GM15510 (cell line): ENCODE results near the gene LDHD.

Source experiments
- POLR2A ChIP-seq: IDR thresholded peaks from 3 replicates; pipeline ENCODE4 v1.6.1; 2011; ENCODE audit warnings: borderline replicate concordance; ENCODE audit not compliant: insufficient read length; ENCODE audit errors: extremely low read depth

LDHD gene

DNA sequence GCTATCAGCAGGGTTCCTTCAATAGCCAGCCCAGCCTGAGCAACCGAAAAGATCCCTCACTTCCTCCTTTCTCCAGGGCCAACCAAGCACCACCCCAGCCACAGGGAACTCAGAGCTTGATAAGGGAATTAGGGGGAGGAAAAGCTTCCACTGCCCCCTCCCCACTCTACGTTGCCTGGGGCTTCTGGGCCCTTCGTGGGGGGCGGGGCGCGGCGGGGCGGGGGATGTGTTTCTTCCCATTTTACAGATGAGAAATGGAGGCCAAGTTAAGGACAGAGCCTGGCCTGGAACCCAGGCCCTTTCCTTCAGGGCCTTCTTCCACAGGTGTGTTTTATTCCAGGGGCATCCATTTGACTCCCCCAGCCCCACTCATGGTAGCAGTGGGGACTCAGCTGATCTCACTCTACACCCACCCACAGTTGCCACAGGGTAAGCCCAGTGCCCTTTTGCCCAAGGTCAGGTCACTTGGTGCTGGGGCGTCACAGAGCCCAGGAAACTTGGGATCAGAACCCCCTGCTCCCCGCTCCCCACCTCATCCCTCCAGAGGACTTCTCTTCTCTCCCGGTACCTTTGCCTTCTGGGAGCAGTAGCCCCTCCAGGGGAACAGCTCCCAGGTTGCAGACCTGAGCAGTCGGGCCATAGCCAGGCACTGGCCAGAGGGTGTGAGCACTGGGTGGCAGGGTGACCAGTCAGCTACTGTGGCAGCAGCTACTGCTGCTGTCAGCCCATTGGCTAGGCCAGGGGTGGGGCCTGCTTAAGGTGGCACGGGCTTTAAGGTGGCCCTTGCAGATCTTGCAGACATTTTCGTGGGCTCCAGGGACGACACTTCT, at the start of gene LDHD:
TSS of gene LDHD (minus strand) at position 700 of the 830 bp plus-strand sequence. CDS start at position 640, 60 bp downstream.
- no peak for TF ChIP-seq POLR2A

GRCh38 chr16:75160386-75160785, 43.8 kb upstream of the LDHD start:
- no peak for TF ChIP-seq POLR2A

- TF ChIP-seq POLR2A = no peak
These were observed 36.1 kb upstream of the LDHD start for GRCh38 chr16:75152635-75153034.

DNA sequence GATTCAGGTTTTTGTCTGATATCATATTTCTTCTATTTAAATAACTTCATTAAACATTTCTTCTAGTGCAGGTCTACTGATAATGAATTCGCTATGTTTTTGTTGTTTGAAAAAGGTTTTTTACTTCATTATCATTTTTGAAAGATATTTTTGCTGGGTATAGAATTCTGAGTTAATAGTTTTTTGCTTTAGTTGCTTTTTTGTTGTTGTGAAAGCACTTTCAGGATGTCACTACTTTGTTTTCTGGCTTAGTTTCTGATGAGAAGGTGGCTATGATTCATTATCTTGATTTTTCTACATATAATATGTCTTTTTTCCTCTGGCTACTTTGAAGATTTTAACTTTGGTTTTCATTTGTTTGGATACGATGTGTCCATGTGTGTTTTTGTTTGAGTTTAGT, 35.2 kb upstream of the LDHD start:
- no peak for TF ChIP-seq POLR2A

GRCh38 chr16:75148311-75149195, 32.0 kb upstream of the LDHD start, which contains the start of gene ZFP1:
TSS of gene ZFP1 (plus strand) at chr16:75148524. CDS start at chr16:75152952, 4,428 bp downstream.
- peak; percentile 49 for TF ChIP-seq POLR2A

DNA sequence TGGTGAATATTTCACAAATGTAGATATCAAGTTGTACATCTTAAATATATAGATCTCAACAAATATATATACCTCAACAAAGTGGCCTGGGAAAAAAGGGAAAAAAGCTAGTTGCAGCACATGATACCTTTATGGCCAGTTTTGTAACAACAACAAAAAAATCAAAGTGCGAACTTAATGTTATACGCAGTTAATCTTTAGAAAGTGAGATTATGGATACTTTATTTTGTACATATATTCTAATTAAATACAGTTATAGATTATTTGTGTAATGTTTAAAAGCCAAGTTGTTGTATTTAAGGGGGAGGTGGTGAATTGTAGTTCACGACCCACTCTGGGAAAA, 31.4 kb upstream of the LDHD start:
- TF ChIP-seq POLR2A = no peak

- TF ChIP-seq POLR2A = no peak
These were observed 27.4 kb upstream of the LDHD start for GRCh38 chr16:75143941-75144340.

- TF ChIP-seq POLR2A = no peak
These were observed 22.9 kb upstream of the LDHD start for GRCh38 chr16:75139498-75139897.

DNA sequence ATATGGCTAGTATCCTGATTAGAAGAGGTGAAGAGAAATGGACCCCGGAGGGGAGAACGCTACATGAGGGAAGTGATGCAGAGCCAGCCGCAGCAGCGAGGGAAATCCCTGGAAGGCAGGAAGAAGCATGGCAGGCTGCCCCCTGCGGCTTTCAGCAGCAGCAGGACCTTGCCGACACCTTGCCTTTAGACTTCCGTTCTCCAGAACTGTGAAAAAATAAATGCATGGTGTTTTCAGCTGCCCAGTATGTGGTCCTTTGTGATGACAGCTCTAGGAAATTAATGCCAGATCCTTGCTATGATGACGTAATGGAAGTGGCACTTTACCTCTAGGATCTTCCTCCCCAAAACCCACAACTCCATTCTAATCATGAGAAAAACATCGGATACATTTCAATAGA, 22.1 kb upstream of the LDHD start:
- no peak for TF ChIP-seq POLR2A

DNA sequence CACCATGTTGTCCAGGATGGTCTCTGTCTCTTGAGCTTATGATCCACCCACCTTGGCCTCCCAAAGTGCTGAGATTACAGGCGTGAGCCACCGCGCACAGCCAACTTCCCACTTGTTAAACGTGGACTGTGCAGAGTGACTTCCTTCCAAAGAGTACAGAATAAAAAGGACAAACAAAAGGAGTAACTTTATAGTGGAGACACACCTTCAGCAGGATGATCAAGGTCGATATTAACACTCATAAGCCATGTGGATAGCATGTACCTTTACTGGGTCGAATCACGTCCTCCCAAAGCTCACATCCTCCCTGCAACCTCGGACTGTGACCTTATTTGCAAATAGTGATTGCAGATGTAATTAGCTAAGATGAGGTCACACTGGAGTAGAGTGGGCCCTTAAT, 21.7 kb upstream of the LDHD start:
- TF ChIP-seq POLR2A = no peak

DNA sequence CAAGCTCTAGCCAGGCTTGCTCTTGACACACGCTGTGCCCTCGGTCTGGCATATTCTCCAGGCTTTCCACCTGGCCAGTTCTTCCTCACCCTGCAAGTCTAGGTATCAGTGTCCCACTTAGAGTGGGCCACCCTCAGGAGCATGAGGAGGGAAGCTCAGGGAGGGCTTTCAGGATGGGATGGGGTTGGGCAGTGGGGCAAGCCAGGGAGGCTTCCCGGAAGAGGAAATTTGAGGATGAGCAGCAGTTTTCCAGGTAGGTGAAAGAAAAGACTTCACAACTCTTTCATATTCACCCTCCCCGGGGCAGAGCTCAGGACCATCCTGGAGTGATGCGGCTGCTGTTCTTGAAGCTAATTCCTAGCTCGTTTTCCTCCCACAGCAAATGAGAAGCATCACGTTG, 14.5 kb upstream of the LDHD start:
- no peak for TF ChIP-seq POLR2A

DNA sequence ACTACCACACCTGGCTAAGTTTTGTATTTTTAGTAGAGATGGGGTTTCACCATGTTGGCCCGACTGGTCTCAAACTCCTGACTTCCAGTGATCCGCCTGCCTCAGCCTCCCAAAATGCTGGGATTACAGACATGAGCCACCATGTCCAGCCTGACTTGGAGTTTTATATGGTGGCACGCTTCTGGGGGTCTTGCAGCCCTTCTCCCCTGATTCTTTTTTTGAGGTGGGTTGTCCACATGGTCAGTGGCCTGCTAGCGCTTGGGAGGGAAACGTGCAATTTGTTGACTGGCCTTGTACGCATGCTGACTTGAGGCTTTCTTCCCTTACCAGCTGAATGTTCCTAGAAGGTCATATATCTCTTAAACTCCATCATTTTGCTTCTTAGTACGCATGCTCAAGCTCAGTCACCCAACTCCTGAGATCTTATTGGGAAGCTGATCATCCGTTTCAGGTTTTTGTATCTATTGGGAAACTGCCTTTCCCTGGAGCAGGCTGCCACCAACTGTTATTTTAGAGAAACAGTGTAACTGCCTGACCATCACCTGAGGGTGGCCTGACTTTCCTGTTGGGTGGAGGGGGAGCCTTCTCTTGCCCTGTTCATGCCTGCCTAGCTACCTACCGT, 13.7 kb upstream of the LDHD start:
- TF ChIP-seq POLR2A = no peak

DNA sequence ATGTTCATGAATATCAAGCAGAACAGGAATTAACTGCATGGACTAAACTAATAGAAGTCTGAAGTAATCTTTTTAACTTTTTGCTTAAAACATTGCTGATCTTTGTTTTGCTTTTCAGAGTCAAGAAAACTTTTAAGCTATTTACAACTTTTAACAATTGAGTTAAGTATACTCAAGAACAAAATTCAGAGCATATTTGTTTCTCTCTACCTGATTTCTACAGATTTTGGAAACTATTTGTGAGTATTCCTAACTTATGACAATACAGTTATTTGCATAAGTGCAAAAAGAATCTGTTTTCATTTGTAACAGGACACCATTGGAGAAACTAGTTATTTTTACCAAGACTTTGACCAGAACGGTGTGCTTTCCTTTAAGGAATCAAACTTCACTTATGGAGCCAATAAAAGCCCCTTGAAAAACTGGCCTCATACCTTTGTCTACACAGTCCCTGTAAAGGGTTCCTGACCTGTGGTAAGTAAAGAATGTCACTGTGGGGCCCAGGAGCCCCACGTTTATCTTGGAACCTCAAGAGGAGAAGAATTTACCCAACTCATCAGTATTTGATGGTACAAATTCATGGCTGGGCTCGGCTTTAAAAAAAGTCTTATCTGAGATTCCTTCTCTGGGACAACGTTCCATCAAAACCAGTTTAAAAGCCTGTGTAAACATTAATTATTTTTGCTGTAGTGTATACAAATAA, 11.3 kb upstream of the LDHD start:
- TF ChIP-seq POLR2A = no peak

DNA sequence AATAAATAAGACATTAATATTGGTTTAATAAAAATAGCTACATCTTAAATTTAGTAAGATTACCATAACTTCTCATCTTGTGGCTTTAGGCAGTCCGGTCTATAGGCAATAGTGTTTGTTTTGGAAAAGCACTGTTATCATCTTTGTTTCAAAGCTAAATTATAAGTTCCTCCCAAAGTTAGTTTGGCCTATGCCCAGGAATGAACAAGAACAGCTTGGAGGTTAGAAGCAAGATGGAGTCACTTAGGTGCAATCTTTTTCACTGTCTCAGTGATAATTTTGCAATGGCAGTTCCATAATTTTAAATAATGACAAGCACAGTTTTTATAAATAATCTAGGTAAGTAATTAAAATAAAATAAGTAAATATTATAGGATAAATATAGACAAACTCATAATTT, 6.0 kb upstream of the LDHD start:
- no peak for TF ChIP-seq POLR2A
